K562 (cell line): Measurements from ENCODE around the gene BANP. TPM values are rescaled to one million over a fixed set of nuclear protein-coding genes. Genes with fewer than 3 reads are reported as not detected.

Experiments
- ATAC-seq: fragments of 200-7000 bp; cut with Tn5 transposase; 3 replicates; pipeline ENCODE4 v1.9.1; 2020; ENCODE audit warnings: moderate library complexity
- BruUV-seq: library from RNA; stranded (reverse); fragments of 400-500 nt; replicated peaks from 2 replicates; lab custom pipeline; 2021; lab: Mats Ljungman, UMichigan
- CTCF ChIA-PET: fragments of 300-600 bp; formaldehyde crosslinking; extraction: SDS; loops from one replicate; lab custom pipeline; 2021; ENCODE audit warnings: low intra/inter-chr PET ratio; lab: Yijun Ruan, JAX
- POLR2A ChIA-PET: fragments of 300-600, 350-650 bp; sonication (Branson Sonifier 250); formaldehyde crosslinking; extraction: SDS; loops from one replicate; lab custom pipeline; 2021; ENCODE audit warnings: antibody characterized with exemption, inconsistent platforms; lab: Yijun Ruan, JAX
- DNase-seq, 4 experiments: peaks; one replicate each; pipeline versions ENCODE4 v3.0.0 to v3.0.0-alpha.2; 2011 to 2018; ENCODE audit warnings: low spot score in 3 of 4, mixed read lengths in 3 of 4; ENCODE audit errors: extremely low read depth in 1 of 4
- FAIRE-seq: peaks from 2 replicates; lab custom pipeline; 2011; peaks lifted over from hg19 to GRCh38; lab: Jason Lieb, UNC
- H2AFZ ChIP-seq: 2 replicates; pipeline ENCODE4 v1.6.0; 2011; ENCODE audit warnings: low read depth, low read length, control low read depth, inconsistent platforms
- H3K27ac ChIP-seq: fragments of 200-600 bp; 3 replicates; pipeline ENCODE4 v1.8.0; 2011; ENCODE audit warnings: low read depth, mild to moderate bottlenecking, control low read depth, inconsistent platforms, low read length, moderate library complexity, mixed read lengths; ENCODE audit errors: extremely low read depth
- H3K27me3 ChIP-seq, 2 experiments: fragments of 300-600 bp in 1 of 2; 2 replicates in 1 of 2; 3 replicates in 1 of 2; pipeline versions ENCODE4 v1.6.0 to v1.8.0; 2011; ENCODE audit warnings: inconsistent platforms in 2 of 2, low read length in 2 of 2, mild to moderate bottlenecking in 1 of 2, mixed read lengths in 1 of 2, moderate library complexity in 1 of 2; ENCODE audit not compliant: control insufficient read depth in 2 of 2, insufficient read depth in 2 of 2
- H3K36me3 ChIP-seq: fragments of 300-600 bp; 3 replicates; pipeline ENCODE4 v1.8.0; 2011; ENCODE audit warnings: mild to moderate bottlenecking, low read length, inconsistent platforms; ENCODE audit not compliant: control insufficient read depth, insufficient read depth
- H3K4me1 ChIP-seq, 2 experiments: fragments of 200-600 bp in 1 of 2; replicated peaks in 1 of 2; 2 replicates in 1 of 2; 3 replicates in 1 of 2; pipeline versions ENCODE4 v1.5.1 to v1.8.0; 2011; ENCODE audit warnings: inconsistent platforms in 2 of 2, low read length in 2 of 2, mild to moderate bottlenecking in 1 of 2, mixed read lengths in 1 of 2, moderate library complexity in 1 of 2; ENCODE audit not compliant: control insufficient read depth in 2 of 2, insufficient read depth in 2 of 2
- H3K4me2 ChIP-seq: 2 replicates; pipeline ENCODE4 v1.6.1; 2011; ENCODE audit warnings: low read length, control low read depth, inconsistent platforms, mixed read lengths; ENCODE audit not compliant: insufficient read depth
- H3K4me3 ChIP-seq: fragments of 200-600 bp; sonication (generic), shearing (Covaris generic); 2 replicates; pipeline ENCODE4 v1.5.1; 2016; ENCODE audit warnings: control low read depth, inconsistent platforms
- H3K79me2 ChIP-seq: fragments of 200-600 bp; 3 replicates; pipeline ENCODE4 v1.8.0; 2011; ENCODE audit warnings: low read length, inconsistent platforms; ENCODE audit not compliant: control insufficient read depth, insufficient read depth
- H3K9ac ChIP-seq, 2 experiments: 2 replicates each; pipeline versions ENCODE4 v1.6.0 to v1.6.1; 2011; ENCODE audit warnings: low read depth in 2 of 2, low read length in 2 of 2, control low read depth in 1 of 2, inconsistent platforms in 1 of 2, mild to moderate bottlenecking in 1 of 2, mixed read lengths in 1 of 2; ENCODE audit not compliant: insufficient read depth in 1 of 2
- H3K9me1 ChIP-seq: one replicate; pipeline ENCODE4 v1.6.0; 2011; ENCODE audit warnings: inconsistent platforms, mild to moderate bottlenecking, low read length, moderate library complexity; ENCODE audit not compliant: control insufficient read depth, insufficient read depth
- H3K9me3 ChIP-seq: replicated peaks from 2 replicates; pipeline ENCODE4 v1.5.1; 2011; ENCODE audit warnings: low read depth, low read length, inconsistent platforms; ENCODE audit not compliant: control insufficient read depth, insufficient read depth
- H4K20me1 ChIP-seq: replicated peaks from 2 replicates; pipeline ENCODE4 v1.6.1; 2011; ENCODE audit warnings: low read length, inconsistent platforms, mixed read lengths; ENCODE audit not compliant: control insufficient read depth, insufficient read depth
- DDX20 ChIP-seq: fragments of 450-650 bp; IDR thresholded peaks from 2 replicates; pipeline ENCODE4 v1.6.1; 2016; ENCODE audit warnings: missing genetic modification characterization, low read depth, mild to moderate bottlenecking, missing compliant biosample characterization, moderate library complexity
- ERF ChIP-seq: fragments of 450-650 bp; formaldehyde crosslinking; IDR thresholded peaks from 2 replicates; pipeline ENCODE4 v1.4.0; 2020; ENCODE audit warnings: mild to moderate bottlenecking, mixed read lengths
- ESRRB ChIP-seq: fragments of 250-450 bp; sonication (Bioruptor Pico); IDR thresholded peaks from 2 replicates; pipeline ENCODE4 v1.5.0; 2020; ENCODE audit warnings: mild to moderate bottlenecking, moderate library complexity, borderline replicate concordance
- EZH2 ChIP-seq: IDR thresholded peaks from 2 replicates; pipeline ENCODE4 v1.6.1; 2012; ENCODE audit warnings: low read depth, mild to moderate bottlenecking, inconsistent platforms, low read length, borderline replicate concordance
- GTF2A2 ChIP-seq: IDR thresholded peaks from 2 replicates; pipeline ENCODE4 v1.6.1; 2016; ENCODE audit warnings: mild to moderate bottlenecking, missing genetic modification characterization, missing compliant biosample characterization
- MAFG ChIP-seq: fragments of 450-650 bp; conservative IDR thresholded peaks from 2 replicates; pipeline ENCODE4 v1.6.1; 2016; ENCODE audit warnings: missing genetic modification characterization, missing compliant biosample characterization
- NBN ChIP-seq: fragments of 450-650 bp; IDR thresholded peaks from 2 replicates; pipeline ENCODE4 v1.6.1; 2016; ENCODE audit warnings: low read depth, mild to moderate bottlenecking
- NR1H2 ChIP-seq: sonication (generic); formaldehyde crosslinking; IDR thresholded peaks from 2 replicates; pipeline ENCODE4 v1.4.0; 2020; ENCODE audit warnings: mild to moderate bottlenecking, missing genetic modification reagents
- SOX6 ChIP-seq: fragments of 450-650 bp; IDR thresholded peaks from 2 replicates; pipeline ENCODE4 v1.6.1; 2014; ENCODE audit warnings: mild to moderate bottlenecking
- SREBF2 ChIP-seq: sonication (generic); formaldehyde crosslinking; IDR thresholded peaks from 2 replicates; pipeline ENCODE4 v1.4.0; 2020; ENCODE audit warnings: mild to moderate bottlenecking, missing genetic modification reagents
- ZBTB17 ChIP-seq: fragments of 450-650 bp; formaldehyde crosslinking; IDR thresholded peaks from 2 replicates; pipeline ENCODE4 v1.4.0; 2020; ENCODE audit warnings: mild to moderate bottlenecking
- ZFP30 ChIP-seq: fragments of 250-450 bp; sonication (Bioruptor Pico); IDR thresholded peaks from 2 replicates; pipeline ENCODE4 v1.8.0; 2022; ENCODE audit warnings: moderate library complexity, mild to moderate bottlenecking, inconsistent platforms, borderline replicate concordance
- ZNF764 ChIP-seq: fragments of 250-450 bp; sonication (Bioruptor Pico); IDR thresholded peaks from 2 replicates; pipeline ENCODE4 v1.4.0; 2020; ENCODE audit warnings: low read depth, mild to moderate bottlenecking, moderate library complexity
- WGBS: fragments of 100-300 bp; shearing (Covaris generic); methylation state at CpG from one replicate; pipeline ENCODE4 v1.1.6; 2016; ENCODE audit warnings: low coverage, mixed read lengths; ENCODE audit not compliant: insufficient coverage; ENCODE audit errors: missing lambda C conversion rate; 5-methylcytosine and 5-hydroxymethylcytosine counted together
- in situ Hi-C: fragments of 300-500 bp; cut with MboI; formaldehyde crosslinking; loops from 4 replicates; pipeline ENCODE4 v1.15.0; 2018; ENCODE audit warnings: inconsistent platforms, mixed read lengths
- intact Hi-C: fragments of 100-400 bp; cut with micrococcal nuclease; formaldehyde crosslinking; loops from 2 replicates; pipeline ENCODE4 v1.14.2; 2022
- polyA plus RNA-seq, 8 experiments: library from polyadenylated mRNA; depleted of rRNA in 4 of 8; stranded (reverse) in 5 of 8; unstranded in 3 of 8; fragments of >200 nt; fragmentation: Nextera tagmentation in 2 of 8; fragmentation: Illumina TruSeq in 1 of 8; extraction: Ambion mirVana in 2 of 8; extraction: Trizol in 1 of 8; gene quantifications; 2 replicates each; pipeline versions ENCODE4 v1.2.1 to v1.2.3, GENCODE V29; 2011 to 2014; ENCODE audit warnings: inconsistent platforms in 1 of 8, missing spikeins in 1 of 8
- total RNA-seq, 7 experiments: library from RNA; depleted of rRNA in 6 of 7; stranded (reverse); fragments of >200 nt in 6 of 7; fragmentation: Illumina TruSeq in 2 of 7; extraction: Trizol in 2 of 7; gene quantifications; 2 replicates each; pipeline versions ENCODE4 v1.2.1 to v1.2.3, GENCODE V29; 2011 to 2021; ENCODE audit warnings: low replicate concordance in 1 of 7

Gene BANP
- total and polyA plus RNA-seq, 9 of the 15 experiments (the other 6 are each of a cell fraction or from before 2014, with no cell fraction given) = 4.6 to 22.1 (median 15.6) TPM

DNA sequence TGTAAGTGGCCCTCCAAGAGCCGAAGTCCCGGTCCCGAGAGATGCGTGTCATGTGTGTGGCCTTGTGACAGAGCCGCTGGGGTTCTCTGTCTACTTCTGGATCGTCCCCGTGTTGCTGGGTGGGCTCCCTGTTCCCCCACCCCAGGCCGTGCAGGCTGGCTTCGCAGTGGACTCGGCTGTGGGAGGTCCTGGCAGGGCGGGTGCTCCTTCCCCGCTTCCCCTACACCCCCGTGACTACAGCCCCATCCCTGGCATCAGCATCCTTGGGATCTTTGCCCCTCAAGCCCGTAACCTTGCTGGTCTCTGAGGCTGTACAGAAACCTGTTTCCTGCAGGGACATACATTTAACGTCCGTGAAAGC is 136.3 kb downstream of the BANP start:
- H3K4me3 ChIP-seq = no peak overlapping the region
- CTCF ChIA-PET = no interaction called here

DNA sequence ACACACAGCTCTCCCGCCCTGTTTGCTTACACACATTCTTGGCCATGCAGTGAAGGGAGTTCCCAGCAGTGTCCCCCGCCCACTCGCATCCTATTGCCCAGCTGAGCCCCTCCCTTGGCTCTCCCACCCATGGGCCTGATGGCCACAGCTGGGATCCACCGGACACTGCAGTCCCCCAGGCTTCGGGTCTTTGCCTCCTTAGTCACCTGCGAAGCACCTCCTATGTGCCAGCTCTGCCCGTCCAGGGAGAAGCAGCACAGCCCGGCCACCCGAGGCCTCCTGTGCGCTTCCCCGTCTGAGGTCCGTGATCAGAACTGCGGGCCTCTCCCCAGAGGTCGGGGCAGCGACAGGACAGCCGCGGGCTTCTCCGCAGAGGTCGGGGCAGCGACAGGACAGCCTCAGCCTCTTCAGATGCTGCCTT is 136.9 kb downstream of the BANP start:
- no peaks in the 10 kb centered on the region for H4K20me1 ChIP-seq
- DNase-seq (no peak), ATAC-seq (no peak), FAIRE-seq (no peak)
- H3K27me3 ChIP-seq = peaks cover 16 to 57% of the 10 kb centered on the region in 2 experiments; a peak in 4 of 5 replicates
- peaks cover 0 to 15% of the 10 kb centered on the region in 2 experiments; a peak in 2 of 5 replicates for H3K4me1 ChIP-seq
- intact Hi-C loops (no loop called here), in situ Hi-C loops (no loop called here)
- H3K36me3 ChIP-seq = no peaks in the 10 kb centered on the region
- no TSS peak for BruUV-seq
- CTCF ChIA-PET = no interaction called here
- no peaks in the 10 kb centered on the region for H3K9me3 ChIP-seq
- WGBS = 22% methylated on average over 14 of the region's 20 CpGs
- no peaks in the 10 kb centered on the region for H3K9me1 ChIP-seq
- no peak overlapping the region for H3K27ac ChIP-seq
- no peak overlapping the region for H2AFZ ChIP-seq
- no peak for TF ChIP-seq ZNF764 (CRISPR knock-in tag)
- TF ChIP-seq ZFP30 (CRISPR knock-in tag) = no peak
- TF ChIP-seq NR1H2 = no peak
- no peak for TF ChIP-seq NBN
- TF ChIP-seq ESRRB (CRISPR knock-in tag) = no peak
- TF ChIP-seq MAFG (tag) = no peak
- TF ChIP-seq SOX6 = no peak
- no peak for TF ChIP-seq ERF (CRISPR knock-in tag)
- TF ChIP-seq SREBF2 (CRISPR knock-in tag) = no peak
- TF ChIP-seq ZBTB17 (CRISPR knock-in tag) = no peak
- TF ChIP-seq DDX20 = no peak
- TF ChIP-seq, all 486 proteins: peak for 0
- no peak overlapping the region for H3K4me3 ChIP-seq
- POLR2A ChIA-PET = interaction anchor here (1.0 to 1.1 kb wide), 2 partner anchors 11 to 15 kb away, joined by 4 read pairs; no protein-coding TSS in a partner anchor
- no peak overlapping the region for H3K9ac ChIP-seq
- no peak overlapping the region for H3K4me2 ChIP-seq
- no peaks in the 10 kb centered on the region for H3K79me2 ChIP-seq

More for the DNA sequence above, 136.3 kb downstream of the BANP start:
- POLR2A ChIA-PET = no interaction called here
- Histone ChIP-seq H3K36me3 (no peaks in the 10 kb centered on the region), H3K27ac (no peak overlapping the region), H2AFZ (no peak overlapping the region), H4K20me1 (no peaks in the 10 kb centered on the region), H3K9me3 (no peaks in the 10 kb centered on the region), H3K27me3 (peaks cover 14 to 52% of the 10 kb centered on the region in 2 experiments; a peak in 4 of 5 replicates), H3K79me2 (no peaks in the 10 kb centered on the region), H3K4me2 (no peak overlapping the region), H3K4me1 (peaks cover 0 to 8% of the 10 kb centered on the region in 2 experiments; a peak in 2 of 5 replicates), H3K9ac (no peak overlapping the region), H3K9me1 (no peaks in the 10 kb centered on the region)
- 0 out of 2 replicates have a peak, but pooled peaks have one; percentile 31 for TF ChIP-seq EZH2
- no peak for TF ChIP-seq GTF2A2 (tag)
- 7% methylated on average over 16 of the region's 16 CpGs for WGBS
- ATAC-seq (no peak), DNase-seq (no peak), FAIRE-seq (no peak)
- BruUV-seq = no TSS peak
- in situ Hi-C loops = no loop called here
- intact Hi-C loops = no loop called here
